Endothelial cell of umbilical vein (primary cell): Measurements from ENCODE around the gene MCC. TPM values are rescaled to one million over a fixed set of nuclear protein-coding genes. Genes with fewer than 3 reads are reported as not detected.

Experiments
- BruUV-seq: library from RNA; stranded (reverse); fragments of 400-500 nt; replicated peaks from 2 replicates; lab custom pipeline; 2021; lab: Mats Ljungman, UMichigan
- CTCF ChIA-PET: fragments of 300-600, 350-600 bp; sonication (Branson Sonifier 250); formaldehyde crosslinking; loops from one replicate; lab custom pipeline; 2021; ENCODE audit warnings: antibody characterized with exemption, inconsistent platforms; lab: Charles Lee
- POLR2A ChIA-PET: fragments of 300-600, 350-600 bp; sonication (Branson Sonifier 250); formaldehyde crosslinking; loops from one replicate; lab custom pipeline; 2021; ENCODE audit warnings: antibody characterized with exemption, inconsistent platforms; lab: Charles Lee
- DNase-seq: peaks from one replicate; pipeline ENCODE4 v3.0.0-alpha.2; 2011; ENCODE audit warnings: low read depth, low spot score
- FAIRE-seq: peaks from 2 replicates; lab custom pipeline; 2011; peaks lifted over from hg19 to GRCh38; lab: Jason Lieb, UNC
- H2AFZ ChIP-seq: 2 replicates; pipeline ENCODE4 v1.6.0; 2012; ENCODE audit warnings: low read depth, low read length, control low read depth, inconsistent platforms
- H3K27ac ChIP-seq: 2 replicates; pipeline ENCODE4 v1.5.1; 2011; ENCODE audit warnings: low read depth, mild to moderate bottlenecking, control low read depth, low read length, moderate library complexity; ENCODE audit not compliant: insufficient read depth
- H3K27me3 ChIP-seq, 2 experiments: 2 replicates each; pipeline versions ENCODE4 v1.6.0 to v1.6.1; 2011; ENCODE audit warnings: low read length in 2 of 2, mixed read lengths in 1 of 2; ENCODE audit not compliant: control insufficient read depth in 2 of 2, insufficient read depth in 2 of 2
- H3K36me3 ChIP-seq, 2 experiments: 2 replicates in 1 of 2; 3 replicates in 1 of 2; pipeline ENCODE4 v1.5.1; 2011; ENCODE audit warnings: low read length in 2 of 2, mild to moderate bottlenecking in 1 of 2, moderate library complexity in 1 of 2; ENCODE audit not compliant: control insufficient read depth in 2 of 2, insufficient read depth in 2 of 2; ENCODE audit errors: extremely low read depth in 1 of 2
- H3K4me1 ChIP-seq: 3 replicates; pipeline ENCODE4 v1.5.1; 2011; ENCODE audit warnings: mild to moderate bottlenecking, low read length; ENCODE audit not compliant: control insufficient read depth, insufficient read depth; ENCODE audit errors: extremely low read depth
- H3K4me2 ChIP-seq: 2 replicates; pipeline ENCODE4 v1.6.1; 2011; ENCODE audit warnings: low read length, control low read depth, mixed read lengths; ENCODE audit not compliant: insufficient read depth
- H3K4me3 ChIP-seq, 3 experiments: fragments of 200-600 bp in 1 of 3; sonication (generic), shearing (Covaris generic) in 1 of 3; replicated peaks in 1 of 3; 2 replicates each; pipeline ENCODE4 v1.5.1; 2011 to 2016; ENCODE audit warnings: control low read depth in 3 of 3, low read length in 3 of 3, mild to moderate bottlenecking in 2 of 3, inconsistent platforms in 1 of 3, low read depth in 1 of 3, moderate library complexity in 1 of 3; ENCODE audit not compliant: insufficient read depth in 1 of 3
- H3K79me2 ChIP-seq: 2 replicates; pipeline ENCODE4 v1.6.0; 2012; ENCODE audit warnings: low read length, inconsistent platforms; ENCODE audit not compliant: control insufficient read depth, insufficient read depth
- H3K9ac ChIP-seq: replicated peaks from 2 replicates; pipeline ENCODE3; 2011; ENCODE audit warnings: low read length, control low read depth; ENCODE audit not compliant: insufficient read depth; ENCODE audit errors: extremely low read depth
- H3K9me1 ChIP-seq: replicated peaks from 3 replicates; pipeline ENCODE4 v1.6.0; 2011; ENCODE audit warnings: mild to moderate bottlenecking, low read length; ENCODE audit not compliant: control insufficient read depth, insufficient read depth; ENCODE audit errors: extremely low read depth
- H3K9me3 ChIP-seq: replicated peaks from 2 replicates; pipeline ENCODE4 v1.5.1; 2012; ENCODE audit warnings: low read length, inconsistent platforms; ENCODE audit not compliant: control insufficient read depth, insufficient read depth
- H4K20me1 ChIP-seq: replicated peaks from 2 replicates; pipeline ENCODE3; 2011; ENCODE audit warnings: mild to moderate bottlenecking, low read length; ENCODE audit not compliant: control insufficient read depth, insufficient read depth; ENCODE audit errors: extremely low read depth
- CTCF ChIP-seq, 2 donors: IDR thresholded peaks; 1 replicate in 1 of 2; 2 replicates in 1 of 2; pipeline ENCODE4 v1.5.1; 2011; ENCODE audit warnings: low read length in 2 of 2, mild to moderate bottlenecking in 2 of 2, moderate library complexity in 2 of 2, control low read depth in 1 of 2, inconsistent platforms in 1 of 2, low read depth in 1 of 2; ENCODE audit not compliant: insufficient read depth in 1 of 2; ENCODE audit errors: extremely low read depth in 1 of 2
- EZH2 ChIP-seq: IDR thresholded peaks from 2 replicates; pipeline ENCODE4 v1.6.1; 2012; ENCODE audit warnings: borderline replicate concordance, low read depth, mild to moderate bottlenecking, moderate library complexity, low read length, inconsistent platforms; ENCODE audit not compliant: severe bottlenecking
- FOS ChIP-seq: IDR thresholded peaks from 2 replicates; pipeline ENCODE4 v1.6.1; 2011; ENCODE audit warnings: mild to moderate bottlenecking, low read length, moderate library complexity, borderline replicate concordance; ENCODE audit not compliant: insufficient read depth
- GATA2 ChIP-seq: IDR thresholded peaks from 2 replicates; pipeline ENCODE4 v1.7.0; 2011; ENCODE audit warnings: low read depth, mild to moderate bottlenecking, moderate library complexity, mixed read lengths, low read length; ENCODE audit not compliant: insufficient read length, insufficient read depth
- JUN ChIP-seq: IDR thresholded peaks from 2 replicates; pipeline ENCODE4 v1.6.1; 2011; ENCODE audit warnings: borderline replicate concordance, low read depth; ENCODE audit not compliant: insufficient read length, insufficient read depth
- MAX ChIP-seq: IDR thresholded peaks from 2 replicates; pipeline ENCODE4 v1.6.1; 2011; ENCODE audit not compliant: insufficient read depth, insufficient read length
- MYC ChIP-seq: IDR thresholded peaks from one replicate; pipeline ENCODE4 v1.6.1; 2011; ENCODE audit warnings: mild to moderate bottlenecking, low read depth, low read length
- POLR2A ChIP-seq: IDR thresholded peaks from 2 replicates; pipeline ENCODE4 v1.6.1; 2012; ENCODE audit warnings: low read depth, mild to moderate bottlenecking, control low read depth, low read length
- POLR2AphosphoS5 ChIP-seq: IDR thresholded peaks from 2 replicates; pipeline ENCODE4 v1.6.1; 2012; ENCODE audit warnings: low read depth, mild to moderate bottlenecking, control low read depth, low read length, moderate library complexity; ENCODE audit not compliant: insufficient read depth
- dilution Hi-C: fragments of 300-500 bp; cut with MboI; formaldehyde crosslinking; loops from one replicate; pipeline ENCODE4 v1.15.0; 2019; ENCODE audit warnings: low sequenced_read_pairs; ENCODE audit not compliant: extremely low pct_ligation_motif_present
- intact Hi-C: fragments of 100-400 bp; cut with micrococcal nuclease; formaldehyde crosslinking; loops from one replicate; pipeline ENCODE4 v1.10.0; 2022
- polyA plus RNA-seq, 4 experiments: library from polyadenylated mRNA; depleted of rRNA in 3 of 4; stranded (reverse) in 3 of 4; unstranded in 1 of 4; fragments of >200 nt; gene quantifications; 2 replicates each; pipeline versions ENCODE4 v1.2.1 to v1.2.3, GENCODE V29; 2011 to 2012; ENCODE audit warnings: missing spikeins in 1 of 4
- total RNA-seq: library from RNA; stranded (reverse); gene quantifications from 2 replicates; pipeline ENCODE4 v1.2.3, GENCODE V29; 2021

MCC gene
- total and polyA plus RNA-seq, 2 donors (not counting 3 experiments of a cell fraction or from before 2014, with no cell fraction given) = 6.9 to 27.5 TPM

- Histone ChIP-seq H3K4me2 (no peak overlapping the region), H3K36me3 (peaks cover 2 to 10% of the 10 kb centered on the region in 2 experiments), H3K27ac (no peak overlapping the region), H3K9ac (no peak overlapping the region), H4K20me1 (peaks cover 4% of the 10 kb centered on the region), H2AFZ (no peak overlapping the region), H3K79me2 (peaks cover 34% of the 10 kb centered on the region), H3K9me3 (no peaks in the 10 kb centered on the region), H3K27me3 (no peaks in the 10 kb centered on the region), H3K4me3 (no peak overlapping the region), H3K9me1 (no peaks in the 10 kb centered on the region), H3K4me1 (no peaks in the 10 kb centered on the region)
- TF ChIP-seq FOS = no peak
- TF ChIP-seq GATA2 = no peak
- no peak for TF ChIP-seq POLR2AphosphoS5
- TF ChIP-seq EZH2 = no peak
- TF ChIP-seq MYC = no peak
- no peak for TF ChIP-seq CTCF (IDR thresholded peaks at IDR 0.05; ENCODE audit: extremely low read depth in 1 of 2, insufficient read depth in 1 of 2, low read depth in 1 of 2, low read length in 2 of 2)
- no peak for TF ChIP-seq JUN
- no peak for TF ChIP-seq MAX
- no peak for TF ChIP-seq POLR2A
- no TSS peak for BruUV-seq
- intact Hi-C loops (no loop called here), dilution Hi-C loops (no loop called here)
- no peak for DNase-seq
- CTCF ChIA-PET = interaction anchor here (1.3 to 1.4 kb wide), 2 partner anchors 335 to 510 kb away, joined by 3 read pairs; no protein-coding TSS in a partner anchor
- POLR2A ChIA-PET = no interaction called here
- FAIRE-seq = no peak
Measured at GRCh38 chr5:113000466-113000865, 487.8 kb downstream of the MCC start.
